ENCODE measurements around the gene CCNC. TPM values are rescaled to one million over a fixed set of nuclear protein-coding genes. Genes with fewer than 3 reads are reported as not detected.

Gene CCNC
- total RNA-seq, 6 experiments from 2014 or later, result 40.9 to 46.3 (median 43.1) TPM

- H3K27ac Mint-ChIP-seq, result no peak overlapping the region
- no peak for TF ChIP-seq CTCF (IDR thresholded peaks at IDR 0.05)
- peaks cover 6% of the 10 kb centered on the region; the same call in 1 of the 2 replicates for H3K4me1 Mint-ChIP-seq (ENCODE audit: low read depth)
- H3K4me3 Mint-ChIP-seq, result no peak overlapping the region
- no peaks in the 10 kb centered on the region for H3K27me3 Mint-ChIP-seq (ENCODE audit: insufficient read depth)
- no peaks in the 10 kb centered on the region for H3K36me3 Mint-ChIP-seq (ENCODE audit: low read depth)
- DNase-seq, result no peak
- no peaks in the 10 kb centered on the region for H3K9me3 Mint-ChIP-seq
Observed at GRCh38 chr6:99507648-99508047, 60.8 kb downstream of the CCNC start.

- Mint-ChIP-seq H3K4me1 (ENCODE audit: low read depth) (0 out of 2 replicates have a peak, but pooled peaks cover 6% of the 10 kb centered on the region), H3K27ac (no peak overlapping the region), H3K36me3 (ENCODE audit: low read depth) (no peaks in the 10 kb centered on the region), H3K9me3 (no peaks in the 10 kb centered on the region), H3K27me3 (ENCODE audit: insufficient read depth) (no peaks in the 10 kb centered on the region), H3K4me3 (no peak overlapping the region)
- DNase-seq, result no peak
- TF ChIP-seq CTCF (IDR thresholded peaks at IDR 0.05), result no peak
Observed at GRCh38 chr6:99501762-99502161, 66.7 kb downstream of the CCNC start.

- no peaks in the 10 kb centered on the region for H3K9me3 Mint-ChIP-seq
- H3K27me3 Mint-ChIP-seq (ENCODE audit: insufficient read depth), result no peaks in the 10 kb centered on the region
- no peaks in the 10 kb centered on the region for H3K36me3 Mint-ChIP-seq (ENCODE audit: low read depth)
- DNase-seq, result no peak
- H3K4me1 Mint-ChIP-seq (ENCODE audit: low read depth), result 0 out of 2 replicates have a peak, but pooled peaks cover 6% of the 10 kb centered on the region
- no peak overlapping the region for H3K4me3 Mint-ChIP-seq
- TF ChIP-seq CTCF (IDR thresholded peaks at IDR 0.05), result no peak
- H3K27ac Mint-ChIP-seq, result no peak overlapping the region
Observed at GRCh38 chr6:99498421-99498820, 70.0 kb downstream of the CCNC start.

- no peak overlapping the region for H3K27ac Mint-ChIP-seq
Observed at GRCh38 chr6:99495466-99495865, 73.0 kb downstream of the CCNC start.

More at GRCh38 chr6:99495466-99495865, 73.0 kb downstream of the CCNC start:
- no peak overlapping the region for H3K4me3 Mint-ChIP-seq
- DNase-seq, result no peak
- no peaks in the 10 kb centered on the region for H3K9me3 Mint-ChIP-seq
- no peaks in the 10 kb centered on the region for H3K36me3 Mint-ChIP-seq (ENCODE audit: low read depth)
- TF ChIP-seq CTCF (IDR thresholded peaks at IDR 0.05), result no peak
- H3K4me1 Mint-ChIP-seq (ENCODE audit: low read depth), result no peaks in the 10 kb centered on the region
- H3K27me3 Mint-ChIP-seq (ENCODE audit: insufficient read depth), result no peaks in the 10 kb centered on the region

Other genes starting within 250 kb of the CCNC start
- gene FAXC, start 219.0 kb downstream of the CCNC start, total RNA-seq (2021; fragmentation: NEBNext Ultra II Directional; extraction: Animal tissue kit (Norgen Biotek cat#: 25700)), result 1 to 10 TPM; 1.6 to 3.0 (median 1.9) TPM
- 10 to 100 TPM in 4 of 6 experiments, 1 to 10 TPM in 2; 7.3 to 12.8 (median 10.9) TPM for gene COQ3, start 174.5 kb downstream of the CCNC start, total RNA-seq (2021; fragmentation: NEBNext Ultra II Directional; extraction: Animal tissue kit (Norgen Biotek cat#: 25700))
- 10 to 100 TPM; 40.9 to 51.3 (median 45.2) TPM for gene PNISR, start 143.4 kb downstream of the CCNC start, total RNA-seq (2021; fragmentation: NEBNext Ultra II Directional; extraction: Animal tissue kit (Norgen Biotek cat#: 25700))
- 10 to 100 TPM in 5 of 6 experiments, 1 to 10 TPM in 1; 9.9 to 12.7 (median 10.5) TPM for gene USP45, start 53.2 kb downstream of the CCNC start, total RNA-seq (2021; fragmentation: NEBNext Ultra II Directional; extraction: Animal tissue kit (Norgen Biotek cat#: 25700))
- gene PRDM13, start 38.2 kb upstream of the CCNC start, total RNA-seq (2021; fragmentation: NEBNext Ultra II Directional; extraction: Animal tissue kit (Norgen Biotek cat#: 25700)), result not detected

All from HFFc6 (cell line).